ENCODE results near the gene PSME3. TPM values are rescaled to one million over a fixed set of nuclear protein-coding genes. Genes with fewer than 3 reads are reported as not detected.

Gene PSME3
- 139 and 152 TPM in 2 replicates for polyA plus RNA-seq (2012; rRNA removed)
- polyA plus RNA-seq (2012; cell fraction: cytosol; rRNA removed): 173 and 178 TPM in 2 replicates
- 52.0 and 77.9 TPM in 2 replicates for polyA plus RNA-seq (2012; cell fraction: nucleus; rRNA removed)

GRCh38 chr17:42832934-42833766, at the start of gene PSME3:
Gene PSME3, plus strand, starts transcription at chr17:42833397. Its CDS starts 235 bp downstream, at chr17:42833632.
- Histone ChIP-seq H3K4me1 (ENCODE audit: control insufficient read depth in 1 of 2, insufficient read depth in 2 of 2, low read depth in 1 of 2, low read length in 1 of 2) (peaks cover 4 to 9% of the 10 kb centered on the region in 2 experiments; a peak in 3 of 4 replicates), H3K36me3 (replicated peaks in 1 of 2; ENCODE audit: control insufficient read depth in 1 of 2, insufficient read depth in 2 of 2, low read length in 1 of 2) (peaks cover 19 to 28% of the 10 kb centered on the region in 2 experiments), H3K9me3 (no peaks in the 10 kb centered on the region), H2AFZ (ENCODE audit: low read depth) (peak within 1 kb of the TSS; percentile 98), H3K4me2 (peak within 1 kb of the TSS; percentile 98), H3K9ac (peak within 1 kb of the TSS; percentile 92), H3K4me3 (ENCODE audit: low read depth in 2 of 2, low read length in 1 of 2) (peak within 1 kb of the TSS; percentile 79 to 83), H3F3A (replicated peaks; ENCODE audit: insufficient read depth) (peaks cover 9% of the 10 kb centered on the region), H3K79me2 (ENCODE audit: insufficient read depth) (peaks cover 49% of the 10 kb centered on the region), H3K27me3 (ENCODE audit: insufficient read depth) (no peaks in the 10 kb centered on the region), H3K27ac (ENCODE audit: low read depth in 2 of 2, low read length in 1 of 2) (peak within 1 kb of the TSS; percentile 74 to 86), H4K20me1 (ENCODE audit: insufficient read depth) (no peaks in the 10 kb centered on the region), H3K9me2 (no peaks in the 10 kb centered on the region)
- POLR2A ChIA-PET: interaction anchor here (0.6 to 1.1 kb wide), 4 partner anchors 9 to 166 kb away, joined by 3 to 12 read pairs (median 4); partner anchors contain the start of gene BECN1
- 3% methylated on average over 33 of the region's 71 CpGs for WGBS (ENCODE audit: low lambda C conversion rate)
- DNase-seq: peak; percentile 94
- CTCF ChIA-PET: interaction anchor here (1.1 to 4.3 kb wide), 7 partner anchors 9 to 255 kb away, joined by 4 to 33 read pairs (median 14); partner anchors contain the start of genes AOC2, BECN1 and RPL27
- TF ChIP-seq TEAD4 (IDR thresholded peaks at IDR 0.05; ENCODE audit: borderline replicate concordance, insufficient read depth) (no peak), ELF1 (IDR thresholded peaks at IDR 0.05) (peak; percentile 75), EZH2phosphoT487 (IDR thresholded peaks at IDR 0.05; ENCODE audit: borderline replicate concordance, low read depth) (no peak), YY1 (IDR thresholded peaks at IDR 0.05; ENCODE audit: low read depth) (no peak), NFIC (IDR thresholded peaks at IDR 0.05; ENCODE audit: borderline replicate concordance) (no peak), TAF1 (IDR thresholded peaks at IDR 0.05; ENCODE audit: borderline replicate concordance, low read depth, low read length) (peak; percentile 70), GATA2 (CRISPR knock-in tag; IDR thresholded peaks at IDR 0.05) (no peak), EP300 (IDR thresholded peaks at IDR 0.05; ENCODE audit: borderline replicate concordance in 1 of 2, low read depth in 1 of 2, low read length in 1 of 2) (peak in 1 of 2 experiments; percentile 10; a peak in 1 of 4 replicates), NRF1 (IDR thresholded peaks at IDR 0.05; ENCODE audit: low read depth, low read length) (peak; percentile 73), GABPA (IDR thresholded peaks at IDR 0.05; ENCODE audit: low read depth) (peak; percentile 84), FOSL2 (IDR thresholded peaks at IDR 0.05; ENCODE audit: borderline replicate concordance, low read depth) (no peak), CHD2 (IDR thresholded peaks at IDR 0.05; ENCODE audit: low read length, partially characterized antibody) (peak; percentile 14), SMC3 (IDR thresholded peaks at IDR 0.05; ENCODE audit: low read depth, low read length) (no peak), TCF12 (IDR thresholded peaks at IDR 0.05) (no peak; the same call in 1 of the 2 replicates), USF2 (IDR thresholded peaks at IDR 0.05; ENCODE audit: borderline replicate concordance, low read depth, low read length) (0 out of 2 replicates have a peak, but pooled peaks have one; percentile 7), MXI1 (IDR thresholded peaks at IDR 0.05; ENCODE audit: low read depth, low read length) (peak; percentile 98), CTCF (IDR thresholded peaks at IDR 0.05) (peak; percentile 14; the same call in 1 of the 2 replicates), RCOR1 (IDR thresholded peaks at IDR 0.05; ENCODE audit: low read length) (no peak), USF1 (IDR thresholded peaks at IDR 0.05; ENCODE audit: borderline replicate concordance, low read depth) (peak; percentile 78), PBX3 (IDR thresholded peaks at IDR 0.05) (no peak)
- TF ChIP-seq, protein P1, sequence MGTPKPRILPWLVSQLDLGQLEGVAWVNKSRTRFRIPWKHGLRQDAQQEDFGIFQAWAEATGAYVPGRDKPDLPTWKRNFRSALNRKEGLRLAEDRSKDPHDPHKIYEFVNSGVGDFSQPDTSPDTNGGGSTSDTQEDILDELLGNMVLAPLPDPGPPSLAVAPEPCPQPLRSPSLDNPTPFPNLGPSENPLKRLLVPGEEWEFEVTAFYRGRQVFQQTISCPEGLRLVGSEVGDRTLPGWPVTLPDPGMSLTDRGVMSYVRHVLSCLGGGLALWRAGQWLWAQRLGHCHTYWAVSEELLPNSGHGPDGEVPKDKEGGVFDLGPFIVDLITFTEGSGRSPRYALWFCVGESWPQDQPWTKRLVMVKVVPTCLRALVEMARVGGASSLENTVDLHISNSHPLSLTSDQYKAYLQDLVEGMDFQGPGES (IDR thresholded peaks at IDR 0.05; ENCODE audit: low read depth, low read length): no peak
- TF ChIP-seq, protein P2, sequence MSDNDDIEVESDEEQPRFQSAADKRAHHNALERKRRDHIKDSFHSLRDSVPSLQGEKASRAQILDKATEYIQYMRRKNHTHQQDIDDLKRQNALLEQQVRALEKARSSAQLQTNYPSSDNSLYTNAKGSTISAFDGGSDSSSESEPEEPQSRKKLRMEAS (IDR thresholded peaks at IDR 0.05; ENCODE audit: low read depth): peak; percentile 99
- TF ChIP-seq, protein P3, sequence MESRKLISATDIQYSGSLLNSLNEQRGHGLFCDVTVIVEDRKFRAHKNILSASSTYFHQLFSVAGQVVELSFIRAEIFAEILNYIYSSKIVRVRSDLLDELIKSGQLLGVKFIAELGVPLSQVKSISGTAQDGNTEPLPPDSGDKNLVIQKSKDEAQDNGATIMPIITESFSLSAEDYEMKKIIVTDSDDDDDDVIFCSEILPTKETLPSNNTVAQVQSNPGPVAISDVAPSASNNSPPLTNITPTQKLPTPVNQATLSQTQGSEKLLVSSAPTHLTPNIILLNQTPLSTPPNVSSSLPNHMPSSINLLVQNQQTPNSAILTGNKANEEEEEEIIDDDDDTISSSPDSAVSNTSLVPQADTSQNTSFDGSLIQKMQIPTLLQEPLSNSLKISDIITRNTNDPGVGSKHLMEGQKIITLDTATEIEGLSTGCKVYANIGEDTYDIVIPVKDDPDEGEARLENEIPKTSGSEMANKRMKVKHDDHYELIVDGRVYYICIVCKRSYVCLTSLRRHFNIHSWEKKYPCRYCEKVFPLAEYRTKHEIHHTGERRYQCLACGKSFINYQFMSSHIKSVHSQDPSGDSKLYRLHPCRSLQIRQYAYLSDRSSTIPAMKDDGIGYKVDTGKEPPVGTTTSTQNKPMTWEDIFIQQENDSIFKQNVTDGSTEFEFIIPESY (IDR thresholded peaks at IDR 0.05; ENCODE audit: borderline replicate concordance, low read depth): peak; percentile 28; the same call in 1 of the 2 replicates
